DMS53 (cell line): ENCODE measurements around the gene B3GAT2.
"Not testable (repeated sequence)": the region's sequence is repeated elsewhere in the genome, so short reads cannot be mapped to it uniquely, and the experiment has no call there.

Experiments
- DNase-seq: peaks from one replicate; lab custom pipeline; 2025; lab: John Stamatoyannopoulos, UW

Gene B3GAT2, protein sequence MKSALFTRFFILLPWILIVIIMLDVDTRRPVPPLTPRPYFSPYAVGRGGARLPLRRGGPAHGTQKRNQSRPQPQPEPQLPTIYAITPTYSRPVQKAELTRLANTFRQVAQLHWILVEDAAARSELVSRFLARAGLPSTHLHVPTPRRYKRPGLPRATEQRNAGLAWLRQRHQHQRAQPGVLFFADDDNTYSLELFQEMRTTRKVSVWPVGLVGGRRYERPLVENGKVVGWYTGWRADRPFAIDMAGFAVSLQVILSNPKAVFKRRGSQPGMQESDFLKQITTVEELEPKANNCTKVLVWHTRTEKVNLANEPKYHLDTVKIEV

DNA sequence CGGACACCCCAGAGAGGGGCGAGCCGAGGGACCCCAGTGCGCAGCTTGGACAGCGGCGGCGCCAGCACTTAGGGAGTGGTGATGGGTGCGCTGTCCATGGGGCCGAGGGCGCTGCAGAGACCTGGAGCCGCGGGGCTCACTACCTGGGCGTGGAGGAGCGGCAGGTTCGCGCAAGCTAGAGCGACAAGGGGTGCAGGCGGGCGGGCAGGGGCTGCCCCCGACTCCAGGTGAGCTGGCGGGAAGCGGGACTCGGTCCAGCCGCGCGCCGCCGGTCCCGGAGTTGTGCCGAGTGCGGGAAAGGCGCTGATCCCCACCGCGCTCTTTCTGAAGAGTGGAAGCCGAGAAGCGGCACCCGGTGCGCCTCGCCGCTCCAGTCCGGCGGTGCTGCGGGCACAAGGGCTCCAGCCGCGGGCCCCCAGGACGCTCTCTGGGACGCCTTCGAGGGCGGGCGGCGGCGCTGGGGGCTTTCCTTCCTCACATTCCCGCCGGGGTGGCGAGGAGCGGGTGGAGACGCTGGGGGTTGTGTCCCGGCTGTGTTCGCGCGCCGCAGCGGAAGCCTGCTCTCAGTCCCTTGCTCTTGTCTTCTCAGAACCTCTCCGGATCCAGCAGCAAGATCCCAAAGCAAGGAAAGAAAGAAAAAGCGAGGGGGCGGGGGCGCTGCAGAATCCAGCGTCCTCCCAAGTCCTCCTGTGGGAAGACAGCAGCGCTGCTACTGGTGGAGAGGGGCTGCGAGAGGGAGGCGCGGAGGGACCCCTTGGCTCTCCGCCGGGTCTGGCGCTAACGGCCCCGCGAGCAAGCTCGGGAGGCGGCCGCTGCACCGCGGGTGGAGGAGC, at the start of gene B3GAT2:
TSS of gene B3GAT2 (minus strand) at position 610 of the 833 bp plus-strand sequence. CDS start 631 bp downstream, outside the sequence.
- peak; percentile 76 for DNase-seq

DNA sequence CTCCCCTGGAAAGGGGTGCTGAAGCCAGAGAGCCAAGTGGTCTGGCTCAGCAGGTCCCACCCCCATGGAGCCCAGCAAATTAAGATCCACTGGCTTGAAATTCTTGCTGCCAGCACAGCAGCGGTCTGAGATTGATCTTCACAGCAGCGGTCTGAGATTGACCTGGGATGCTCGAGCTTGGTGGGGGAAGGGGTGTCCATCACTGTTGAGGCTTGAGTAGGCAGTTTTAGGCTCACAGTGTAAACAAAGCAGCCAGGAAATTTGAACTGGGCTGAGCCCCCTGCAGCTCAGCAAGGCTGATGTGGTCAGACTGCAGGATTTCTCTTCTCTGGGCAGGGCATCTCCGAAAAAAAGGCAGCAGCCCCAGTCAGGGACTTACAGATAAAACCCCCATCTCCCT, 41.3 kb upstream of the B3GAT2 start:
- DNase-seq, result no peak

DNA sequence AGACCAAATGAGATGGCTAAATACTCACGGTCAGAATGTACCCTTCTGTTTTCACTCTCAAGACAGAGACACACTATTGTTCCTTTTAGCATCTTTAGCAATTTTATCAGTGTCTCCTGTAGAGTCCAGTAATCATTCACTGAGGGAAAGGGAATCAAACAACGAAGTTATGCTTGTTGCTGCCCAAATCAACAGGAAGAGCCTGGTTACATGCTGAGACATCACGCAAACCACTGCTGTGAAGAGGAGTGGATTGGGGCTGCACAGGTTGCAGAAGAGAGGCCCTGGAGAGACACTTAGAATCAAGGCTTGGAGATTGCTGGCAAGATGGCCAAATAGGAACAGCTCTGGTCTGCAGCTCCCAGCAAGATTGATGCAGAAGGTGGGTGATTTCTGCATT, 40.5 kb upstream of the B3GAT2 start:
- no peak for DNase-seq

DNA sequence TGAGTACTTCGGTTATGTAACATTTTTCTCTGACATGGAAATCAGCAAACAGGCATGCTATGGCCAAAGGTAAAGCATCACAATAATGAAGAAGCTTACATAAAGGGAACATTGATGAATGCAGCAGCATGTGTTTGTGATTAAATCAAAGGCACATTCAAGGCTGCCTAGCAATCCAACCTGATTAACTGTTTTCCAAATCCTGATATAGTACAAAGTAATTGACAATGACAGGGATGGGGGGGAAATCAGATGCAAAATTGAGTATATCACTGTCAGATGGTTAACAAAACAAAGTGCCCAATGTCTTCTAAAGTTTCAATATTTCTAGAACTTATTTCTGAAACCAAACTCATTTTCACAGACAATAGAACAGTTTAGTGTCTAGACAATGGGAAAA, 39.2 kb upstream of the B3GAT2 start:
- no peak for DNase-seq

DNA sequence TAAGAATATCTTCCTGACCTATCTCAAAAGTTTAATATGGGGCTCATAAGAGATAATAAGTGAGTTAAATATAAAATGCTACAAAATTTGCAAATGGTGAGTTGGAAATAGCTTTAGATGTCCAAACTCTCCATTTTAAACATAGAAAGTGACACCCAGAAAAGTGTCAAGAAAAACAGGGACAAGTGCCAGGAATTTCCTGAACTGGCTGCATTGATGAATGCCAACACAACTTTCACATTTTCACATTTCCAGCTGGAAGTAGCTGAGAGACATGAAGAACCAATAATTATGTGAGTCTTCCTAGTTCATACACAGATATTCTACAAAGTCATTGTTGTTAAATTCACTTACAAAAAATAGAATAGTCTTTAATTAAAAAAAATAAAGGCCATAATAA, 38.6 kb upstream of the B3GAT2 start:
- DNase-seq, result no peak

DNA sequence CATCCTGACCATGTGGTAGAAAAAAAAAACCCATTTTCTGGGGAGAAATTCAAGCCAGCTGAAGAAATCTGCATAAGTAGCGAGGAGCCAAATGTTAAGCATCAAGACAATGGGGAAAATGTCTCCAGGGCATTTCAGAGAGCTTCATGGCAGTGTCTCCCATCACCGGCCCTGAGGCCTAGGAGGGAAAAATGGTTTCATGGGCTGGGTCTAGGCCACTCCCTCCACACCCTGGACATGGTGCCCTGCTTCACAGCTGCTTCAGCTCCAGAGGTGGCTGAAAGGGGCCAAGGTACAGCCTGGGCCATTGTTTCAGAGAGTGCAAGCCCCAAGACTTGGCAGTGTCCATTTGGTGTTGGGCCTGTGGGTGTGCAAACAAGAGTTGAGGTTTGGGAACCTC, 34.4 kb upstream of the B3GAT2 start:
- DNase-seq, result no peak

DNA sequence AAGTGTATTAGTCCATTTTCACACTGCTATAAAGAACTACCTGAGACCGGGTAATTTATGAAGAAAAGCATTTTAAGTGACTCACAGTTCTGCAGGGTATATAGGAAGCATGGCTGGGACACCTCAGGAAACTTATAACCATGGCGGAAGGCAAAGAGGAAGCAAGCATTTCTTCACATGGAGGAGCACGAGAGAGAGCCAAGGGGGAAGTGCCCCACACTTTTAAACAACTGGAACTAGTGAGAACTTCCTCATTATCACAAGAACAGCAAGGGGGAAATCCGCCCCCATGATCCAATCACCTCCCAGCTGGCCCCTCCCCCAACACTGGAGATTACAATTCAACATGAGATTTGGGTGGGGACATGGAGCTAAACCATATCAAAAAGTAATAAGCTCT, 28.3 kb upstream of the B3GAT2 start:
- DNase-seq, result no peak

DNA sequence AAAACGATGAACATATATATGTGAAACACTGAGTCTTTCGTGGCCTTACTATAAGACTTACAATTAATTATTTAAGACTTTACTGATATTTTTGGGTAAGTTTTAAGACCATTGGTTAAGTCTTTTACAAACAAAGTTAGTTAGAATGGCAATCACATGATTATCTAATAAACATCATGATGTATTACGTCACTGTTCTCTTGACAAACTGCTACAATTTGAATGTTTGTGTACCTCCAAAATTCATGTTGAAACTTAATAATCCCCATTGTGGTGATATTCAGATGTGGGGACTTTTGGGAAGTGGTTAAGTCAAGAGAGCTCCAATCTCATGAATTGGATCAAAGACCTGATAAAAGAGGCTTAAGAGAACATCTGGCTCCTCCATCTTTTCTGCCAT, 25.9 kb upstream of the B3GAT2 start:
- DNase-seq, result no peak

DNA sequence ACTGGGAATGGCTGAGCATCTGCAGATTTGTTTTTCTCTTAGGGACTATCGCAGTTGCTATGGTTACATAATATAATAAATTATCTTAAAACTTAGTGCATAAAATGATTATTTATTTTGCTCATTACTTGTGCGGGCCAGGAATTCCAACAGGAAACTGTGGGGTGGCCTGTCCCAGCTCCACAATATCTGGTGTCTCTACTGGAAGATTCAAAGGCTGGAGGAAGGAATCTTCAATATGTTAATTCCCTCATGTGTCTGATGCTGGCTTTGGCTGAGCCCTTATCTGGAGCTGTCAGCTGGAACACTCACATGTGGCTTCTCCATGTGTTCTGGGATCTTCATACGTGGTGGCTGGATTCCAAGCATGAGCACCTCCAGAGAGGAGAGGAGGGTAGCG, 23.9 kb upstream of the B3GAT2 start:
- DNase-seq, result no peak

DNA sequence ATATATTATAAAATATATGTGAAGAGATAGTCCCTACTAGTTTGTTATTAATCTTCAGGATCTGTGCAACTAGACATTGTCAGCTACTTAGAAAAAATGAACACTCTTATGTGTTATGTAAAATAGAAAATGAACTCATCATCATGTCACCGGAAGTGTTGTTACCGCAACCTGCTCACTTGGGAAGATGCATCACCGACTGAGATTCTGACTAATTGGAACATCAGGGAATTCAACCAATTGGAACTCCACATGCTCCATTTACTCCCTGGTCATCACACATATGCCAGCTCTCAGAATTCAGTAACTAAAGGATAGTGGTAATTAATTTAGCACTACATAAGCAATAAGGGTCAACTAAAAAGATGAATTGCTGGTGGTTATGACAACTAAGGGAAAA, 16.7 kb upstream of the B3GAT2 start:
- no peak for DNase-seq

DNA sequence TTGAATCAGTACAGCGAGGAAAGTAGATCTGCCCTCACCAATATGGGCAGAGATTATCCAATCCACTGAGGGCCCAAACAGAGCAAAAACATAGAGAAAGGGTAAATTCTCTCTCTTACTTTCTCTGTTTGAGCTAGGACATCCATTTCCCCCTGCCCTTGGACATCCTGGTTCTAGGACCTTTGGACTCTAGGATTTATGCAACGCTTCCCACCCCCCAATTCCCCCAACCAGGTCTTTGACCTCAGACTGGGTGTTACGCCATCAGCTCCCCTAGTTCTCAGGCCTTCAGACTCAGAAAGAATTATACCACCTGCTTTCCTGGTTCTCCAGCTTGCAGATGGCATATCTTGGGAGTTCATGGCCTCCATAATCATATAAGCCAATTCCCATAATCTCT, 10.2 kb upstream of the B3GAT2 start:
- DNase-seq, result no peak

DNA sequence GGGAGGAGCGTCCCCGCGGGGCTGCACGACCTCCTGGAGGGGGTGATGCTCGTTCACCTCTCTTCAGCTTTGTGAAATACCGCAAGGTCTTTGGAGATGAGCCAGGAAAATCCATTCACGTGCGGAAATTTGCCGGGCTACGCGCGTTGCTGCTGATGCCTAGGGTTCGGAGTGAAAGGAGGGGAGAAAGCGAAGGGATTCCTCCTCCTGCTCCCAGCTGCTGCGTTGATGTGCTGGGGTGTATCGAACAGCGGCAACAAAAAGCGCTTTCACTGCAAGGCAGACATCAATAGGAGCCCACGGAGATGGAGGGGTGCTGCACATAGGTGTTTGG, 391 bp upstream of the B3GAT2 start:
- peak; percentile 47 for DNase-seq

DNA sequence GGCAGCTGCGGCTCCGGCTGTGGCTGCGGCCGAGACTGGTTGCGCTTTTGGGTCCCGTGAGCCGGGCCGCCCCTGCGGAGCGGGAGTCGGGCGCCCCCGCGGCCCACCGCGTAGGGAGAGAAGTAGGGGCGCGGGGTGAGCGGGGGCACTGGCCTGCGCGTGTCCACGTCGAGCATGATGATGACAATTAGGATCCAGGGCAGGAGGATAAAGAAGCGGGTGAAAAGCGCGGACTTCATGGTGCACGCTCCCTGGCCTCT, 739 bp downstream of the B3GAT2 start:
- DNase-seq, result no peak

DNA sequence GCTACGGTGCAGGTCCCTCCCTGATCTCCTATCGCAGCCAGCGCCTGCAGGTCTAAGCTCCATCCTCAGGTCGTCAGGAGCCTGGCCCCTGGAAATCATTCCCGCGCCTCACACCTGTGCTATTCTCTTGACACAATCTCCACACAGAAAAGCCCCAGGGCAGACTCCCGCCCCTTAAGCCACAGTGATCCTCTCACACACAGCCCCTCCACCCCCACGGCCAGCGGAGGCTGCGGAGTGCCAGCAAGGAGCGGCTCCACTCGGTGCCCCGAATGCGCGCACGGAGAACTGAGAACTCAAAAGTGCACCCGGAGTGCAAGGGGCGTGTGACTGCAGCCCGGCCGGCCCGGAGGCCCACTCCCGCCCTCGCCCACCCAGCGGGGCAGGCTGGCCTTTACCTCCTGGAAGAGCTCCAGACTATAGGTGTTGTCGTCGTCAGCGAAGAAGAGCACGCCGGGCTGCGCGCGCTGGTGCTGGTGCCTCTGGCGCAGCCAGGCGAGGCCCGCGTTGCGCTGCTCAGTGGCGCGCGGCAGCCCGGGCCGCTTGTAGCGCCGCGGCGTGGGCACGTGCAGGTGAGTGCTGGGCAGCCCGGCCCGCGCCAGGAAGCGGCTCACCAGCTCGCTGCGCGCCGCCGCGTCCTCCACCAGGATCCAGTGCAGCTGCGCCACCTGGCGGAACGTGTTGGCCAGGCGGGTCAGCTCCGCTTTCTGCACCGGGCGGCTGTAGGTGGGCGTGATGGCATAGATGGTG, 1.2 kb downstream of the B3GAT2 start:
- peak; percentile 98 for DNase-seq

DNA sequence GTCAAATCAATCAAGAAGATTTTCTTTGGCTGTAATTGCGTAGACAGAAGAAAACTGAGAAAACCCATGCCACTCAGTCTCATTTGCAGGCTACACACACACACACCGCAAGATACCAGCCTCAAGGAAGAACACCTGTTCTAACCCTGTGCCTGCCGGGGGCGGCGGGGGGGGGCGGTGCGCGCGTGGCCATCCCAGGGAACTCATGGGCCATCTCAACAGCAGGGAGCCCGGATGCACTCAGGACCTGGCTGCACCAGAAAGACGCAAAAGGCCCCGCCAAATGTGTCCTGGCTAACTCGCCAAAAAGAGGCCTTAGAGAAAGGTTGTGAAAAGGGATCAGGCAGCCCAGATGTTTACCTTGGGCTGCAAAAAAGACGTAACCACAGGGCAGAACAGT, 2.1 kb downstream of the B3GAT2 start:
- peak; percentile 46 for DNase-seq

DNA sequence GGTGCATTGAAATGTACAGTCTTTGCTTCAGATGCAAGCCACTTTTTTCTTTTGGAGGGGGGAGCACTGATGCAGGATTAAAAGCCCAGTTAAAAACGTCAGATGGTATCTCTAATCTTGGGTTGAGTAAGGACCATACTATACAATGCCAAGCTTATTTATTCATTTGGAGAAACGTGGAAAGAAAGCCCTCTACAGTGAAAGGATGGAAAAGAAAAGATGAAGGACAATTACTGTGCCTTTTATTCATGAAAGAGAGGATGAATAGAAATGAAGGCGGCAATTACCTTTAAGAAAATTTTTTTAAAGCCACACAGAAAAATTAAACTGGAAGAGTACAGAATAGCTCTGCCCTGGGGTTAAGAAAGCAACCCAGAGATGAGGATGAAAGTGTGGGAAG, 2.7 kb downstream of the B3GAT2 start:
- DNase-seq, result no peak

DNA sequence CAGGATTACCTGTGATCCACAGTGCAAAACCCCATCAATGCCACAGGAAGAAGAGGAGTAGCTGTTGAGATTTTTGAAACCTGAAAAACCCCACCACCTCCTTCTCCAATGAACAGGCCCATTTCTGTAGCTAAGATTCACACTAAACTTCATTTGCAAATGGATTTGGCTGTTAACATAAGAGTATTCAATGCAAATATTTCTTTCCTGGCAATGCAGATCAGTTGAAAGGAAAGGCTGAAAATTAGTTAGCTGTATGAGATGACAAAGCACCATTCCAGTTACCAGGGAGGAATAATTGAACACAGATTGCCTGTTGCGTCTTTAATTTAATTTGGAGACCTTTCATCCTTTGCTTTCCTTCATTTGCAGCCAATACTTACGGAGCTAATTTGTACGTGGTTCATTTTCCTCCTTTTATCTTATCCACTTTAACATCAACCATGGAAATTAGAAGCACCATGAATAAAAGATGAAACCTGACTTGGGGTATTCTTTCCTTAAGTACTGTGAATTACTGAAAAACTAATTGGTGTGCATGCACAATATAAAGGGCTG, 4.2 kb downstream of the B3GAT2 start:
- no peak for DNase-seq

DNA sequence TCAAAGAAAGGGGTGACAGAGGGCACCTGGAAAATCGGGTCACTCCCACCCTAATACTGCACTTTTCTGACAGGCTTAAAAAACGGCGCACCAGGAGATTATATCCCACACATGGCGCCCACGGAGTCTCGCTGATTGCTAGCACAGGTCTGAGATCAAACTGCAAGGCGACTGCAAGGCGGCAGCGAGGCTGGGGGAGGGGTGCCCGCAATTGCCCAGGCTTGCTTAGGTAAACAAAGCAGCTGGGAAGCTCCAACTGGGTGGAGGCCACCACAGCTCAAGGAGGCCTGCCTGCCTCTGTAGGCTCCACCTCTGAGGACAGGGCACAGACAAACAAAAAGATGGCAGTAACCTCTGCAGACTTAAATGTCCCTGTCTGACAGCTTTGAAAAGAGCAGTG, 12.5 kb downstream of the B3GAT2 start:
- DNase-seq, result not testable (repeated sequence)

DNA sequence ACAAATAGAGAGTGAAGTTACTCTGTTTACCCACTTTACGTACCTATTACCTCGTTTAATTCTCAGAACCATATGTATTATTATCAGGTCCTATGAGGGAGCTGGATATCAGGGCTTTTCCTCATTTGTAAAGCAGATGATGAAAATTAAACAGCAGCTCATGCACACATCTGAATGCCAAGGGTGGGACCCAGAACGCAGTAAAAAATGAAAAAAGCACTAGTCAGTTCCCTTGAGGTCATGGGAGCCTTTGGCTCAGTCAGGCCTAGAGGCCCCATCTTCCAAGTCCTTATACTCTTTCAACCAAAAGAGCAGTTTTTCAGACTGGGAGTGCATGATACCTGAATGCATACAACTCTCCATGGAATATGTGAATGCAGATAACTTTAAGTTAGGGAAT, 23.0 kb downstream of the B3GAT2 start:
- no peak for DNase-seq

DNA sequence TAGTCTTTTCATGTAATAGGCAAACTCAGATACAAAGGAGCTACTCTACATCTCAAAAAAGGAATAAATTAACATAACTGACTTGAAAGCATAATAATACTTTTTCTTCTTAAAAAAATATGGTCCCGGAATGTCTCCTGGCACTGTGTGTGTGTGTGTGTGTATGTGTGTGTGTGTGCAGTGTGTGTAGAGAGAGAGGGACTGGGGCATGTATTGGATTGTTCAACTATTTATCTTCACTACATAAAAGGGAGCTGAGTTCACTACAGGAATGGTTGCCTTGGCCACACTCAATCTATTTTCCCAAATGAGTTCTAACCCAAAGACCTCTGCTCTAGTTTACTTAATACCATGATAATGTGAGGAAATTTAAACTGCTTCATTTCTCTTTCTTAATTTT, 51.1 kb downstream of the B3GAT2 start:
- DNase-seq, result no peak

DNA sequence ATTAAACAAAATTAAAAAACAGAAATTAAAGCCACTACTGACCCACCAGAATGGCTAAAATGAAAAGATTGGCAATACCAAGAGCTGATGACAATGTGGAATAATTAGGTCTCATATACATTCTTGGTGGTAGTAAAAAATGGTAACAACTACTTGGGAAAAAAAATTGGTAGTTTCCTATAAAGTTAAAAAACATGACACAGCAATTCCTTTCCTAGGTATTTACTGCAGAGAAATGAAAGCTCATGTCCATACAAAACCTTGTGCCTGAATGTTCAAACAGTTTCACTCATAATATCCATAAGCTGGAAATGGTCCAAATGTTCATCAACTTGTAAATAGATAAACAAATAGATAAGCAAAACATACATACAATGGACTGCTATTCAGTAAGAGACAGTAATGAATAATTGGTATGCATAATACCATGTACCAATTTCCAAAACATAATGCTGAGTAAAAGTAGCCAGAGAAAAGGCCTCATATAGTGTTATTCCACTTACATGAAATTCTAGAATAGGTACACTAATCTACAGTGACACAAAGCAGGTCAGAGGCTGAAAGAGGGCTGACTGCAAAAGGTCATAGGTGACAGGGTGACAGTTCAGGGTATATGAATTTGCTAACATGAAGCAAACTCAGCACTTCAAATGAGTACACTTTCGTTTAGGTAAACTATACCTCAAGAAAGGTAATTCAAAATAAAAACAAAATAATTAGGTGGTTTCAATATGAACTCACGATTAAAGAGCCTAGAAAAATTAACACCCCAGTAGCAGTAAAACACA, 53.0 kb downstream of the B3GAT2 start:
- DNase-seq, result no peak

DNA sequence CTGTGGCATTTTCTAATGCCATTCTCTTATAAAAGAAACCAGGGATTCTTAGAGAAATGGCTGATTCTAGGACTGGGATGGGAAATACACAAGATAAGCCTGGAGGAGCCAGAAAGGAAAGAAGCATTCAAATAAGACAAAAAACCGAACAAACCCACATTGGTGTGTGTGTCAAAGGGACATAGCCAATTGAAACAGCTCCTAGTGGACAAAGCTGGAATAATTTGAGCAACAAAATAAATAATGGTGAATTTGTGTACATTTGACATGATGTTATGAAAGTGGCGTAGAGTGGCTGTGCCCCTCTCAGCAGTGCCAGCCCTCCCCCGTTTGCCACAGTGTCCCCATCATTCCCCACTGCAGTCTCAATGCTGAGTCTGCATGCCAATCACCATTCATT, 55.5 kb downstream of the B3GAT2 start:
- DNase-seq, result peak; percentile 49
